Ammon's horn (tissue), 1 donor: ENCODE measurements around the gene FARSA.
"Not testable (repeated sequence)": the region's sequence is repeated elsewhere in the genome, so short reads cannot be mapped to it uniquely, and the experiment has no call there.

ENCODE experiments used
- DNase-seq: peaks from one replicate; pipeline ENCODE4 v3.0.0-alpha.2; 2016; ENCODE audit warnings: low spot score

Gene FARSA

DNA sequence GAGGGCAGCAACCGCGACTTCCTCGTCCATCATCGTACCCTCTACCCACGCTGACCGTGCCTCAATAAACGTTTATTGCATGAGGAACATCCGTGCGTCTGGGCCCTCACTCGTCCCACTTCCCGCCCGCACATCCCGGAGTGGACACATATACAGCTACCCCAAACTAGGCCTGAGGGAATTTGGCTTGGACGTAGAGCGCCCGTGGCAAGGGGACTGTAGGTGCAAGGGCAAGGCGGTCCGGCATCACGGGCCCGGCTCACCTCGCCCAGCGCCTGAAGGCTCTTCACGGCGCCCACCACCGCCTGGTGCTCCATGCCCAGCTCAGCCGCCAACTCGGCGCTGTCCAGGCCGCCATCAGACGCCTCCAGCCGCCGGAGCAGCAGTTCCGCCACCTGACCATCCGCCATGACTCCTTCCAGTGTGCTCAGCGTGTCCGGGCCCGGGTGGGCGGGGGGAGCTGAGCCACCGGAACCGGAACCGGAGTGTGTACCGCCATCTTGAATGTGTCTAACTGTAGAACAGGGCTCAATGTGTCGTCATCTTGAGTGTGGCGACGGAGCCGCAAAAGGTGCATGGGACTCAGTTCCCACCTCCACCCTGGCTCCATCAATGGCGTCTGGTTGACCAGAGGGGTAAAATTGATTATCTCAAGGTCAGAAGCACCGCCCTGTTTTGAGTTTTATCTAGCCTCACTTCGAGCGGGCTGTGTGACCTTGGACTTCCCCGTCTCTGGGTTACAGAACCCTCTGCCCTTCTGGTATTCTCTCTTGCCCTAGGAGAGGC is at the start of gene FARSA:
Gene FARSA (minus strand): TSS at position 425 of the 786 bp plus-strand sequence. CDS start 15 bp downstream, at position 410.
- DNase-seq: peak; percentile 97

DNA sequence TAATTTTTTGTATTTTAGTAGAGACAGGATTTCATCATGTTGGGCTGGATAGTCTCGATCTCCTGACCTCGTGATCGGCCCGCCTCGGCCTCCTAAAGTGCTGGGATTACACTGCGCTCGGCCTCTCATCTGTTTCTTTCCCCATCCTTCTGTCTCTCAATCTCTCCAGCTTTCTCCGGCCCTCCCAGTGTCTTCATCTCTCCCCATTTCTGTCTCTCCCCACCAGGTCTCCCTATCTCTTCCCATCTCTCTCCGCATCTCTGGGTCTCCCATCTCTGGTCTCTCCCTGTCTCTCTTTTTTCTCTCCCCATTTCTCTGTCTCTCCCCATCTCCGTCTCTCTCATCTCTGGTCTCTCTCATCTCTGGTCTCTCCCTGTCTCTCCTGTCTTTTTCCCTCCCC is 49.6 kb upstream of the FARSA start:
- DNase-seq: no peak

DNA sequence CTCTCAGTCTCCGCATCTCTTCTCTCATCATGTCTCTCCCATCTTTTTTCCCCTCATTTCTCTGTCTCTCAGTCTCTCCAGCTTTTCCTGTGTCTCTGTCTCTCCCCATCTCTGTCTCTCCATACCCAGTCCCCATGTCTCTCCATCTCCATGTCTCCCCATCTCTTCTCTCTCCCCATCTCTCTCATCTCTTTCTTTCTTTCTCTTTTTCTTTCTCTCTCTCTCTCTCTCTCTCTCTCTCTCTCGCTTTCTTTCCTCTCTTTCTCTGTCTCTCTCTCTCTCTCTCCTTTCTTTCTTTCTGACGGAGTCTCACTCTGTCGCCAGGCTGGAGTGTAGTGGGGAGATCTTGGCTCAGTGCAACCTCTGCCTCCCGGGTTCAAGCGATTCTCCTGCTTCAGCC is 49.1 kb upstream of the FARSA start:
- no peak for DNase-seq

DNA sequence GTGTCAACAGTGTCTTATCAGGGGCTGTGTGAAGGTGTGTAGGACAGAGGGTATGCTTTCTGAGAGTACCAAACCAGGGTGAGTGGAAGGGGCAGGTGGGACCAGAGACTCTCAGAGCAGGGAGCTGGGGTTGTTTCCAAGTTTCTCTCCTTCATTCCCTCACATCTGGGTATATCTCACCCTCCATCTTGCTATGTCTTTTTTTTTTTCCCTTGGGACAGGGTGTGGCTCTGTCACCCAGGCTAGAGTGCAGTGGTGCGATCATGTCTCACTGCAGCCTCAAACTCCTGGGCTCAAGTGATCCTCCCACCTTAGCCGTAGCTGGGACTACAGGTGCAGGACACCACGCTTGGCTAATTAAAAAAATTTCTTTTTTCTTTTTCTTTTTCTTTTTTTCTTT is 46.5 kb upstream of the FARSA start:
- DNase-seq: no peak

DNA sequence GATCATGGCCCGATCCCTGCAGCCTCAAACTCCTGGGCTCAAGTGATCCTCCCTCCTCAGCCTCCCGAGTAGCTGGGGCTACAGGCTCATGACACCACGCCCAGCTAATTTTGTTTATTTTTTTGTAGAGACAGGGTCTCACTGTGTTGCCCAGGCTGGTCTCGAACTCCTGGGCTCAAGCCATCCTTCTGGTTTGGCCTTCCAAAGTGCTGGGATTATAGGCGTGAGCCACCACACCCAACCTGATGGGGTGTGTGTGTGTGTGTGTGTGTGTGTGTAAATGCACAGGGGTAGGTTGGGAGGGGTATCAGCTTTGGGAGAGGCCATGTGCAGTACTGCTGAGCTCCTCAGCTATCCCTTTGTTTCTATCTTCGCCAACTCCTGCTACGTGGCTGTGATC is 42.6 kb upstream of the FARSA start:
- DNase-seq: not testable (repeated sequence)

DNA sequence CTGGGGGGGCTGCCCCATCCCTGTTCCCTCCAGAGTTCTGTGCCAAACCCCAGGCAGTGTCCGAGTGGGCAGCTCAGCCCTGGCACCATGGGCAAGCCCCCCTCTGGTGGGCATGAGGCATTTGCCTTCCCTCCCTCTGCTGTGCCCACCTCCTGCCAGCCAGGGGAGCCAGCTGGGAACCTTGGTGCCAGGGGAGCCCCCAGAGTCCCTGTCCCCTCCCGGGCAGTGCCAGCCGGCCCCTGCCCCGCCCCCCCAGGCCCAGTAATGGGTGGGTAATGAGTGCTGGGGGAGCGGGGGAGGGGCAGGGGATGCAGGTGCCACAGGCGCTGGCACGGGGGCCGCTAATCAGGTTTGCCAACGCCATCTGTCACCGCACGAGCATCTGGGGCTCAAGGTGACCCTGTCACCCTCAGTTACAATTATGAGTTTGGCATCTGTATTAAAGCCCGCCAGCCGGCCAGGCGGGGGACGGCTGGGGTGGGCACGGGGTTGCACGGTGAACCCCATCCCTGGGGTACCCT is 41.8 kb upstream of the FARSA start:
- DNase-seq: no peak

DNA sequence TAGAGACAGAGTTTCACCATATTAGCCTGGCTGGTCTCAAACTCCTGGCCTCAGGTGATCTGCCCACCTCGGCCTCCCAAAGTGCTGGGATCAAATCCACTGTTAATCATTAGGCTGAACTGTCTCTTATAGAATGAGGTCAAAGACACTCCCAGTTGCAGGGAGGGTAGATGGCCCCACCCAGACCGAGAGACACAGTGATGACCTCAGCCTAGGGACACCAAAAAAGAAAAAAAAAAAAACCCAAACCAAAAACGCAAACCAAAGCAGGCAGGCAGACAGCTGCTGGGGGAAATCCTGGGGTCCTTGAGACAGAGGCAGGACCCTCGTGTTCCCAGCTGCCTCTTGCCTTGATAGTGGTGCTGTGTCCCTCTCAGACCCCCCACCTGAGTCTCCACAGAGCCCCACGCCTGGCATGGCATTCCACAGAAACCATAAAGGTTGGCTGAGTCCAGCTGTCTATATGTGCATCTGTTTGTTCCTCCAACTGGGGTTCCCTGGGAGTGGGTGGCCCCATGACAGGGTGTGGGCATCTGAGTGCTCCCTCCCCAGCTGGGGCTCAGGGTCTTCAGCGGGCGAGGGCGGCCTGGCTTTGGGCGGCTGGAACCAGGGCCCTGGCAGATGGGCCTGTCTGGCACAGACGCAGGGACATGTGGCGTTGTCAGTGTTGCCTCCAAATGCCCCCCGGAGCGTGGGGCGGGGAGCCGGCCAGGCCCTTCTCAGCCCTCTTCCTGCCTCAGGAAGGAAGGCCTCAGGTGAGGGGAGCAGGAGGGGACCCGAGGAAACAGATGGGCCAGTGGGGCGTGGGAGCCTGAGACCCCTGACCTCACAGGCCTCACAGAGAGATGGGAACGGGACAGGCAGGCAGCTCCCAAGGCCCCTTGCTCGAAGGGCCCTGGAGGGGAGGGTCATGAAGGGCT is 41.0 kb upstream of the FARSA start:
- DNase-seq: no peak

DNA sequence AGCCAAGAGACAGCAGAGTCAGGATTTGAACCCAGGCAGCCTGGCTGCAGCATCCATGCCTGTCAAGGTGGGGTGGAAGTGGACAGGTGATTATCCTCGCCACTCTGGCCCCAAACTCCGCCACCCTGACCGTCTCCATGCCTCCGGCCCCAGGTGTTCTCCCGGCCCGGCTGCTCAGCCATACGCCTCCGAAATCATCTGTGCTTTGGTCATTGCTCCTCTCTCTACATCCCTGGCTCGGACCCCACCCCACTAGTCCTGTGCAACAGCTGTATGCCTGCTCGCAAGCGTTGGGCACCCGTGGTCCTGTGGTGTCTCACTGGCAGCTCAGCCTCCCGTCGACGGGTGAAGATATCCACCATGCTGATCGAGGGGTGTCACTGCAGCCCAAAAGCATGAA is 39.7 kb upstream of the FARSA start:
- no peak for DNase-seq

DNA sequence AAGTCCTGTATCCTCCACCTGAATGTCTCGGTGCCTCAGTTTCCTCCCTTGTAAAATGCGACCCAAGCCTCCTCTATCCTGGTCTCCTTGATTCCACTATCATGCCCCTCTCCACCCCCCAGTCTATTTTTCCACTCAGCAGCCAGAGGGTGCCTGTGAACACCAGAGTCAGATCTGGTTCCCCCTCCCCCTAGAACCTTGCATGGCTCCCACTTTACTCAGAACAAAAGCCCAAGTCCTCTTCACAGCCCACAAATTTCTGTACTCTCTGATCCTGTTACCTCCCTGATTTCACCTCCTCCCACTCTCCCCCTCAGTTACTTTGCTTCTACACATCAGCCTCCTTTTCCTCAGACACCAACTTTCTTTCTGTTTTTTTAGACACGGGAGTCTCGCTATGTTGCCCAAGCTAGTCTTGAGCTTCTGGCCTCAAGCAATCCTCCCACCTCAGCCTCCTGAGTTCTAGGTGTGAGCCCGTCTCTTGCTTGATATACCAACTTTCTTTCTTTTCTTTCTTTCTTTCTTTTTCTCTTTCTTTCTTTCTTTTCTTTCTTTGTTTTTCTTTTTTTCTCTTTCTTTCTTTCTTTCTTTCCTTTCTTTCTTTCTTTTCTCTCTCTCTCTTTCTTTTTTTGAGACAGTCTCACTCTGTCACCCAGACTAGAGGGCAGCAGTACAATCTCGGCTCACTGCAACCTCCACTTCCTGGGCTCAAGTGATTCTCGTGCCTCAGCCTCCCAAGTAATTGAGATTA is 36.7 kb upstream of the FARSA start:
- DNase-seq: no peak

DNA sequence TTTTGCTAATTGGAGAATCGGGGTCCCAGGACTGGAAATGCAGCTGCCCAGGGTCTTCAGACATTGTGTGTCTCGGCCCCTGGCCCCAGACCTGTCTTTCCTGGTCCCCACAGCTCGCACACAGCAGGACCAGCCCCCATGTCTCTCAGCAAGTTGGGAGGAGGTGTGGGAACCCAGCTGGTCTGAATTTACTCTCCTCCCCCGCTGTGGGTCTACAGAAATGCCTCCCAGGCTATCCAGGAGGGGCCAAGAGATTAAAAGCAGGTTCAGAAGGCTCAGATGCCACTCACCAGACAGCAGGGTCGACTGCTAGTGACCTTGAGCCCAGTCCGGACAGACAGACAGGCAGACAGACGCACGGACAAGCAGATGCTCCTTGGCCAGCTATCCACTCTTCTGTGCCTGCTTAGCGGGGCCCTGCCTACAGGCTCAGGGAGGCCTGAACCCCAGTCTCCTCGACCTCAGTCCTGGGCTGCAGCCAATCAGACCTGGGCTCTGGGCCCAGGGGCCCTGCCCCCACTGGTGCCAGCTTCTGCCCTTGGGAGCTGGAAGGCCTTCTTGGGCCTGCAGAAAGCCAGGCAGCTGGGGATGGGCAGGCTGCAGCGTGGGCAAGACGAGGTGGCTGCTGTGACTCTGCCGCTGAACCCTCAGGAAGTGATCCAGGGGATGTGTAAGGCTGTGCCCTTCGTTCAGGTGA is 35.9 kb upstream of the FARSA start, which contains the start of gene DAND5:
Gene DAND5 (plus strand): TSS at position 285 of the 697 bp plus-strand sequence. CDS start 85 bp downstream, at position 370.
- DNase-seq: peak; percentile 56

DNA sequence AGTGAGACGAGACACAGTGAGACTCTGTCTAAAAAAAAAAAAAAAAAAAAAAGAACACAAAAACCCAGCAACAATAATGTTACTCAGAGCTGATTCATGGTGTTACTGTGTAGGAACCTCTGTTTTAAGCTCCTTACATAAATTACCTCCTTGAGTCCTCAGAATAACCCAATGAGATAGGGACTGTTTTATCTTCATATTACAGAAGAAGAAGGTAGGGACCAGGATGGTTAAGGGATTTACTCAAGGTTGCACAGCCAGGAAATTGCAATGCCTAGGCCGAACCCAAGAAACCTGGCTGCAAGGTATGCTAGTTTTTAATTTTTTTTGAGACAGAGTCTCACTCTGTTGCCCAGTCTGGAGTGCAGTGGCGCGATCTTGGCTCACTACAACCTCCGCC is 34.4 kb upstream of the FARSA start:
- DNase-seq: no peak

DNA sequence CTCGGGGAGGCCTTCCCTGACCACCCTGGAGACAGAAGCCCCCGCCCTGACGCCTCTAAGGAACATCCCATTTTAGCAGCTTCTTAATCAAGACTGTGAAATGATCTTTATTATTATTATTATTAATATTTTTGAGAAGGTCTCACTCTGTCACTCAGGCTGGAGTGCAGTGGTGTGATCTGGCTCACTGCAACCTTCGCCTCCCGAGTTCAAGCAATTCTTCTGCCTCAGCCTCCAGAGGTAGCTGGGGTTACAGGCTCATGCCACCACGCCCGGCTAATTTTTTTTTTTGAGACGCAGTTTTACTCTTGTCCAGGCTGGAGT is 32.3 kb upstream of the FARSA start:
- DNase-seq: no peak

DNA sequence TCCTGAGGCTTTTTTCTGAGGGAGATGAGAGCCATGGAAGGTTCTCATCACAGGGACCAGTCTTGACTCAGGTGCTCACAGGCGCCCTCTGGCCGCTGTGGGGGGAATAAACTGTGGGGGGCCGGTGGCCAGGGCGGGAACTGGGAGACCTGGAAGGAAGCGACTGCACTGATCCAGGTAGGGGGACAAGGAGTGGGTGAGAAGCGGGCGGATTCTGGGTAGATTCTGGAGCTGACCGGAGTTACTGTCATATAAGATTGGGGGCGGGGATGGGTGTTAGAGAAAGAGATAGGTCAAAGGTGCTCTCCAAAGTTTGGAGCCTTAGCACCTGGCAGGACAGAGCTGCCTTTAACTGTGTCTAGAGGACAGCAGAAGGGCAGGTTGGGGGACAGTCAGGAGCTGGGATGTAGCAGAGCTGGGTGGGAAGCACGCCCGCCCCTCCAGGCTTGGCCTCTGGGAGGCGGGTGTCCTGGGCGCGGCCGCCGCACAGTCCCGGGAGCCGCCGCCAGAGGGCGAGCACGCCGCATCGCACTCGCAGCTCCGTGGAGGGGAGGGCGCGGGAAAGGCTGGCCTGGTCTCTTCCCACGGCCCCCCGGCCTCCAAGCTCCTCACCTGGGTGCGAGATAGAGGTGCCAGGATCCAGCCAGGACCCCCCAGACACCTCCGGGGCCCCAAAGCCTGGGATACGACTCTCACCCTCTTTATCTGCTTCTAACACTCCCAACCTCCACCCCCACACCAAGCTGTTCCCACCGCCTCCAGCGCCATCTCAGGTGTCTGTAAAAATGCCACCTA is 31.7 kb upstream of the FARSA start:
- DNase-seq: peak; percentile 73

DNA sequence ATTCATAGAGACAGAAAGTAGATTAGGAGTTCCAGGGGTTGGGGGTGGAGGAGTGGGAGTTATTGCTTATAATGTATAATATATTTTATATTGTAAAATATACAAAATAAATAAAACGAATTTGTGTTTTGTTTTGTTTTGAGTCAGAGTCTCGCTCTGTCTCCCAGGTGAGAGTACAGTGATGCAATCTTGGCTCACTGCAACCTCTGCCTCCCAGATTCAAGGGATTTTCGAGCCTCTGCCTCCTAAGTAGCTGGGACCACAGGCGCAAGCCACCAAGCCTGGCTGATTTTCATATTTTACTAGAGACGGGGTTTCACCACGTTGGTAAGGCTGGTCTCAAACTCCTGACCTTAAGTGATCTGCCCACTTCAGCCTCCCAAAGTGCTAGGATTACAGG is 26.0 kb upstream of the FARSA start:
- DNase-seq: no peak

DNA sequence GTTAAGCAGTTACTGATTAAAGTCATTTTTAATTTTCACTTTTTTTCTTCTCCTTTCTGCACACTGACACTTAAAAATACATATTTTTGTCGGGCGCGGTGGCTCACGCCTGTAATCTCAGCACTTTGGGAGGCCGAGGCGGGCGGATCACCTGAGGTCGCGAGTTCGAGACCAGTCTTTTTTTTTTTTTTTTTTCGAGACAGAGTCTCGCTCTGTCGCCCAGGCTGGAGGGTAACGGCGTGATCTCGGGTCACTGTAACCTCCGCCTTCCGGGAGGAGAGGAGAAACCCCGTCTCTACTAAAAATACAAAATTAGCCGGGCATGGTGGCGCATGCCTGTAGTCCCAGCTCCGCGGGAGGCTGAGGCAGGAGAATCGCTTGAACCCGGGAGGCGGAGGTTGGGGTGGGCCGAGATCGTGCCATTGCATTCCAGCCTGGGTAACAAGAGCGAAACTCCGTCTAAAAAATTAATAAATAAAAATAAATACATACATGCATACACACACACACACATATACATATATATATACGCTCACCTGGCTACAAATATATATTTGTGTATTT is 24.0 kb upstream of the FARSA start:
- DNase-seq: not testable (repeated sequence)

DNA sequence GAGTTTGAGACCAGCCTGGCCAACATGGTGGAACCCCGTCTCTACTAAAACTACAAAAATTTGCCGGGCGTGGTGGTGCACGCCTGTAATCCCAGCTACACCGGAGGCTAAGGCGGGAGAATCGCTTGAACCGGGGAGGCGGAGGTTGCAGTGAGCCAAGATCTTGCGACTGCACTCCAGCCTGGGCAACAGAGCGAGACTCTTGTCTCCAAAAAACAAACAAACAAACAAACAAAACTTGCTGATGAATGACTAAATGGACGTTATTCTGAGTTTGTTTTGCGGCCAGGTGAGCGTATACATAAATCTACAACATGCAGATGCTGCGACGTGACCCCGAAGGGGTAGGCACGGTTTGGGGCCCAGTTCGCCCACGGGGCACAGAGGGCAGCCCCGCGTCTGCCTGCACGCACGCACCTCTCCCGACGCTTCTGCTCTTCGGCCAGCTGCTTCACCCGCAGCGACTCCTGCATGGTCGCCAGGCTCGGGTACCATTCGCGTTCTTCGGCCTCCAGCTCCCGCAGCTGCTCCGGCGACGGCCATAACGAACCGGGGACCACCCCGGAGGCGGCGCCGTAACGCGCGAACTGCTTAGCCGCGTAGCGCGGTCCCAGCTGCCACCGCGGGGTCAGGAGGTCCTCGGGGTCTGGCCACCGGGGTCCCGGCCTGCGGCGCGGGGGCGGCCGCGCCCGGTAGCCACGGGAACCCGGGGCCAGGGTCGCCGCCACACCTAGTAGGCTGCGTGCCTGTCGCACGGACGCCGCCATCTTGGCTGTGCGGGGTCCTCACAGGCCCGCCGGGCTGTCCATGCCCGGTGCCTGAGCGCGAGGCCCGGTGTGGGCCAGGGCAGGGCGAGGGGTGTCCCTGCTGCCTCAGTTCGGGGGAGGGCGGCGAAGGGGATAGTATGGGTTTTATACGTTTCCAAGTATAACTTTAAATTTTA is 23.2 kb upstream of the FARSA start, which contains the start of gene GADD45GIP1:
Gene GADD45GIP1 (minus strand): TSS at position 778 of the 943 bp plus-strand sequence. CDS start 11 bp downstream, at position 767.
- DNase-seq: peak; percentile 77

DNA sequence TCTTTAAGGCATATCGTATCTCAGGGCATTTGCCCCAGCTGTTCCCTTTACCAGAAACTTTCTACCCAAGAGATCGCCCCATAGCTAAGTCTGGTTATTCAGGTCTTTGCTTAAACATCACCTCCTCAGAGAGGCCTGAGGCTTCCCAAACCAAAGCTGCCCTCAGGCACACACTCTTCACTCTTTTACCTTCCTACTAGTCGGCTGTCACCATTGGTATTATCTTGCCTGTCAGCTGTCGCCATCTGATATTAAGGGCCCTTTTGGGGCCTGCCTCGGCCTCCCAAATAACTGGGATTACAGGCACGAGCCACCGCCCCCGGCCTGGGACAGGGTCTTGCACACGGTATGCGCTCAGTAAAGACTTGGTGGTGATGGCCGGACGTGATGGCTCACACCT is 22.5 kb upstream of the FARSA start:
- no peak for DNase-seq

DNA sequence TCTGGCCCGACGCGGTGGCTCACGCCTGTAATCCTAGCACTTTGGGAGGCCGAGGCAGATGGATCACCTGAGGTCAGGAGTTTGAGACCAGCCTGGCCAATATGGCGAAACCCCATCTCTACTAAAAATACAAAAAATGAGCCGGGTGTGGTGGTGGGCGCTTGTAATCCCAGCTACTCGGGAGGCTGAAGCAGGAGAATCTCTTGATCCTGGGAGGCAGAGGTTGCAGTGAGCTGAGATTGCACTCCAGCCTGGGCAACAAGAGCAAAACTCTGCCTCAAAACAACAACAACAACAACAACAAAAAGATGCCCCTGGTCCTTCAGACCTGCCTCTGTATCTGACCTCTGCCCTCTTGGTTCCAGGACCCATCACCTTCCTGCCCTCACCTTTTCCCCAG is 22.1 kb upstream of the FARSA start:
- not testable (repeated sequence) for DNase-seq

DNA sequence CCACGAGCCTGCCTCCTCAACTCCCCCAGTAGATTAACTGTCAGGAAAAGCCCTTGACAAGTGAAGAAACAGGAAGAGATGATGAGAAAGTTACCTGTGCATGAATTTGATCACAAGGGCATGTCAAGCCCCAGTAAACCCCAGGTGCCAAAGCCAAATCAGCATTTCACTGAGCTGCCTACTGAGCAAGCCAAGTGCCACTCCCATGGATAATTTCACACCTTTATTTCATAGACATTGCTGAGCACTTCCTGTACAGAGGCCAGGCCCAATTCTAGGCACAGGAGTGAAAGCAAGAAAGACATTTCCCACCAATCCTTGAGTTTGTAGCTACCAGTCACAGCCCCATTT is 21.1 kb upstream of the FARSA start:
- no peak for DNase-seq
